Measurements from ENCODE around the gene CHFR.
"Not testable (repeated sequence)": the region's sequence is repeated elsewhere in the genome, so short reads cannot be mapped to it uniquely, and the experiment has no call there.

The CHFR gene

GRCh38 chr12:132838410-132839080, 48.9 kb downstream of the CHFR start:
- Mint-ChIP-seq H3K9me3 (no peaks in the 10 kb centered on the region), H3K4me3 (no peak overlapping the region), H3K36me3 (ENCODE audit: low read depth) (peaks cover 44% of the 10 kb centered on the region), H3K27me3 (no peaks in the 10 kb centered on the region), H3K27ac (no peak overlapping the region), H3K4me1 (ENCODE audit: low read depth) (peaks cover 30% of the 10 kb centered on the region)

GRCh38 chr12:132837693-132838409, 49.6 kb downstream of the CHFR start:
- no peak overlapping the region for H3K27ac Mint-ChIP-seq

GRCh38 chr12:132836795-132837331, 50.5 kb downstream of the CHFR start:
- peaks cover 42% of the 10 kb centered on the region for H3K36me3 Mint-ChIP-seq (ENCODE audit: low read depth)
- H3K4me1 Mint-ChIP-seq (ENCODE audit: low read depth), result peaks cover 34% of the 10 kb centered on the region
- peak overlapping the region; percentile 68 for H3K4me3 Mint-ChIP-seq
- H3K9me3 Mint-ChIP-seq, result no peaks in the 10 kb centered on the region
- no peaks in the 10 kb centered on the region for H3K27me3 Mint-ChIP-seq
- H3K27ac Mint-ChIP-seq, result peak overlapping the region; percentile 74

More at GRCh38 chr12:132837693-132838409, 49.6 kb downstream of the CHFR start:
- no peaks in the 10 kb centered on the region for H3K27me3 Mint-ChIP-seq
- H3K4me3 Mint-ChIP-seq, result no peak overlapping the region
- H3K4me1 Mint-ChIP-seq (ENCODE audit: low read depth), result peaks cover 34% of the 10 kb centered on the region
- peaks cover 43% of the 10 kb centered on the region for H3K36me3 Mint-ChIP-seq (ENCODE audit: low read depth)
- no peaks in the 10 kb centered on the region for H3K9me3 Mint-ChIP-seq

GRCh38 chr12:132836230-132836629, 51.2 kb downstream of the CHFR start:
- peaks cover 40% of the 10 kb centered on the region for H3K36me3 Mint-ChIP-seq (ENCODE audit: low read depth)

GRCh38 chr12:132835076-132836025, 52.1 kb downstream of the CHFR start:
- Mint-ChIP-seq H3K27ac (peak overlapping the region; percentile 85), H3K27me3 (no peaks in the 10 kb centered on the region), H3K4me1 (ENCODE audit: low read depth) (peaks cover 34% of the 10 kb centered on the region), H3K36me3 (ENCODE audit: low read depth) (peaks cover 35% of the 10 kb centered on the region), H3K4me3 (peak overlapping the region; percentile 35), H3K9me3 (no peaks in the 10 kb centered on the region)

More at GRCh38 chr12:132836230-132836629, 51.2 kb downstream of the CHFR start:
- Mint-ChIP-seq H3K4me1 (ENCODE audit: low read depth) (peaks cover 34% of the 10 kb centered on the region), H3K4me3 (peak overlapping the region; percentile 68)
- H3K9me3 Mint-ChIP-seq, H3K27ac Mint-ChIP-seq, H3K27me3 Mint-ChIP-seq: not testable (repeated sequence)

GRCh38 chr12:132834181-132834711, 53.2 kb downstream of the CHFR start:
- peaks cover 40% of the 10 kb centered on the region for H3K4me1 Mint-ChIP-seq (ENCODE audit: low read depth)
- peak overlapping the region; percentile 11 for H3K4me3 Mint-ChIP-seq
- H3K9me3 Mint-ChIP-seq, result no peaks in the 10 kb centered on the region
- H3K27ac Mint-ChIP-seq, result peak overlapping the region; percentile 85
- H3K27me3 Mint-ChIP-seq, result no peaks in the 10 kb centered on the region
- peaks cover 27% of the 10 kb centered on the region for H3K36me3 Mint-ChIP-seq (ENCODE audit: low read depth)

GRCh38 chr12:132833341-132833740, 54.1 kb downstream of the CHFR start:
- Mint-ChIP-seq H3K27ac (peak overlapping the region; percentile 72), H3K36me3 (ENCODE audit: low read depth) (peaks cover 21% of the 10 kb centered on the region), H3K4me1 (ENCODE audit: low read depth) (peaks cover 44% of the 10 kb centered on the region), H3K9me3 (no peaks in the 10 kb centered on the region), H3K27me3 (no peaks in the 10 kb centered on the region), H3K4me3 (no peak overlapping the region)

GRCh38 chr12:132831771-132832170, 55.6 kb downstream of the CHFR start:
- Mint-ChIP-seq H3K27me3 (no peaks in the 10 kb centered on the region), H3K9me3 (no peaks in the 10 kb centered on the region), H3K4me3 (no peak overlapping the region), H3K27ac (no peak overlapping the region), H3K36me3 (ENCODE audit: low read depth) (peaks cover 32% of the 10 kb centered on the region), H3K4me1 (ENCODE audit: low read depth) (peaks cover 53% of the 10 kb centered on the region)

GRCh38 chr12:132828706-132829534, 58.5 kb downstream of the CHFR start, which contains the start of gene GOLGA3:
TSS of gene GOLGA3 (minus strand) at chr12:132828869. CDS start at chr12:132822128, 6,741 bp downstream.
- Mint-ChIP-seq H3K4me3 (peak within 1 kb of the TSS; percentile 91), H3K4me1 (ENCODE audit: low read depth) (peaks cover 48% of the 10 kb centered on the region), H3K27ac (peak within 1 kb of the TSS; percentile 100), H3K27me3 (no peaks in the 10 kb centered on the region), H3K9me3 (no peaks in the 10 kb centered on the region), H3K36me3 (ENCODE audit: low read depth) (peaks cover 53% of the 10 kb centered on the region)

- Mint-ChIP-seq H3K27me3 (no peaks in the 10 kb centered on the region), H3K27ac (peak overlapping the region; percentile 92), H3K36me3 (ENCODE audit: low read depth) (peaks cover 52% of the 10 kb centered on the region), H3K4me3 (peak overlapping the region; percentile 90), H3K9me3 (no peaks in the 10 kb centered on the region), H3K4me1 (ENCODE audit: low read depth) (peaks cover 40% of the 10 kb centered on the region)
Observed at GRCh38 chr12:132827763-132828703, 59.4 kb downstream of the CHFR start.

GRCh38 chr12:132825861-132826260, 61.5 kb downstream of the CHFR start:
- peaks cover 47% of the 10 kb centered on the region for H3K36me3 Mint-ChIP-seq (ENCODE audit: low read depth)
- peak overlapping the region; percentile 10 for H3K4me3 Mint-ChIP-seq
- peaks cover 40% of the 10 kb centered on the region for H3K4me1 Mint-ChIP-seq (ENCODE audit: low read depth)
- no peaks in the 10 kb centered on the region for H3K27me3 Mint-ChIP-seq
- peak overlapping the region; percentile 11 for H3K27ac Mint-ChIP-seq
- H3K9me3 Mint-ChIP-seq, result no peaks in the 10 kb centered on the region

GRCh38 chr12:132825089-132825488, 62.3 kb downstream of the CHFR start:
- no peak overlapping the region for H3K4me3 Mint-ChIP-seq
- no peaks in the 10 kb centered on the region for H3K9me3 Mint-ChIP-seq
- no peaks in the 10 kb centered on the region for H3K27me3 Mint-ChIP-seq
- H3K4me1 Mint-ChIP-seq (ENCODE audit: low read depth), result peaks cover 44% of the 10 kb centered on the region
- H3K36me3 Mint-ChIP-seq (ENCODE audit: low read depth), result peaks cover 52% of the 10 kb centered on the region
- no peak overlapping the region for H3K27ac Mint-ChIP-seq

GRCh38 chr12:132824053-132824452, 63.4 kb downstream of the CHFR start:
- Mint-ChIP-seq H3K4me1 (ENCODE audit: low read depth) (peaks cover 40% of the 10 kb centered on the region), H3K9me3 (no peaks in the 10 kb centered on the region), H3K27me3 (no peaks in the 10 kb centered on the region), H3K36me3 (ENCODE audit: low read depth) (peaks cover 56% of the 10 kb centered on the region), H3K4me3 (no peak overlapping the region), H3K27ac (no peak overlapping the region)

Measured in stimulated activated naive CD8-positive, alpha-beta T cell treated with anti-CD3 and anti-CD28 coated beads, Interleukin-15, Interleukin-2, amounts not matched to agents 100 ng/mL and 50 ng/mL, for 24 hours (primary cell).